MCF 10A (cell line): ENCODE measurements around the gene PRELID3B. TPM values are rescaled to one million over a fixed set of nuclear protein-coding genes. Genes with fewer than 3 reads are reported as not detected.

Experiments
- BruUV-seq: library from RNA; stranded (reverse); fragments of 400-500 nt; replicated peaks from 2 replicates; lab custom pipeline; 2021; lab: Mats Ljungman, UMichigan
- CTCF ChIA-PET: fragments of 300-600 bp; sonication (Branson Sonifier 250); formaldehyde crosslinking; extraction: SDS; loops from one replicate; lab custom pipeline; 2021; ENCODE audit warnings: antibody characterized with exemption, inconsistent platforms; lab: Yijun Ruan, JAX
- POLR2A ChIA-PET: fragments of 300-600, 350-650 bp; sonication (Branson Sonifier 250); formaldehyde crosslinking; extraction: SDS; loops from one replicate; lab custom pipeline; 2020; ENCODE audit warnings: antibody characterized with exemption, inconsistent platforms; lab: Yijun Ruan, JAX
- DNase-seq: peaks from one replicate; pipeline ENCODE4 v3.0.0-alpha.2; 2018; ENCODE audit not compliant: unreplicated experiment
- H3K27ac Mint-ChIP-seq: one replicate; pipeline ENCODE4 v1.8.0; 2022; ENCODE audit warnings: mild to moderate bottlenecking, low read depth, mixed read lengths; ENCODE audit not compliant: unreplicated experiment
- H3K27me3 Mint-ChIP-seq: one replicate; pipeline ENCODE4 v1.8.0; 2022; ENCODE audit warnings: mixed read lengths; ENCODE audit not compliant: insufficient read depth, unreplicated experiment
- H3K36me3 Mint-ChIP-seq: one replicate; pipeline ENCODE4 v1.8.0; 2022; ENCODE audit warnings: mild to moderate bottlenecking, moderate library complexity, mixed read lengths; ENCODE audit not compliant: insufficient read depth, unreplicated experiment
- H3K4me1 Mint-ChIP-seq: one replicate; pipeline ENCODE4 v1.8.0; 2022; ENCODE audit warnings: mixed read lengths; ENCODE audit not compliant: insufficient read depth, unreplicated experiment
- H3K4me3 Mint-ChIP-seq: one replicate; pipeline ENCODE4 v1.8.0; 2022; ENCODE audit warnings: mild to moderate bottlenecking, moderate library complexity, mixed read lengths; ENCODE audit not compliant: unreplicated experiment
- H3K9me3 Mint-ChIP-seq: one replicate; pipeline ENCODE4 v1.8.0; 2022; ENCODE audit warnings: mixed read lengths; ENCODE audit not compliant: unreplicated experiment
- CTCF ChIP-seq: fragments of 200-600 bp; IDR thresholded peaks from one replicate; pipeline ENCODE4 v1.8.0; 2022; ENCODE audit warnings: antibody characterized with exemption, mild to moderate bottlenecking; ENCODE audit not compliant: unreplicated experiment
- intact Hi-C: fragments of 100-400 bp; cut with micrococcal nuclease; formaldehyde crosslinking; loops from 2 replicates; pipeline ENCODE4 v1.14.1; 2022
- total RNA-seq: library from RNA; stranded (reverse); gene quantifications from 2 replicates; pipeline ENCODE4 v1.2.3, GENCODE V29; 2022

The PRELID3B gene
- total RNA-seq, 1 experiment from 2014 or later: 197 TPM

- Mint-ChIP-seq H3K4me1 (peaks cover 8% of the 10 kb centered on the region), H3K27ac (no peak overlapping the region), H3K4me3 (no peak overlapping the region), H3K9me3 (no peaks in the 10 kb centered on the region), H3K36me3 (no peaks in the 10 kb centered on the region), H3K27me3 (peaks cover 32% of the 10 kb centered on the region)
- intact Hi-C loops: no loop called here
- ChIA-PET CTCF (interaction anchor here (0.6 to 3.0 kb wide), 4 partner anchors 170 to 520 kb away, joined by 3 to 15 read pairs (median 6); no protein-coding TSS in a partner anchor), POLR2A (interaction anchor here (1.8 to 2.4 kb wide), 2 partner anchors 12 to 20 kb away, joined by 4 to 5 read pairs; partner anchors contain the start of gene ATP5F1E)
- no peak for DNase-seq
- BruUV-seq: no TSS peak
- TF ChIP-seq CTCF: no peak
Observed at GRCh38 chr20:59051666-59052185, 9.1 kb upstream of the PRELID3B start.

GRCh38 chr20:59050437-59050836 lies 7.9 kb upstream of the PRELID3B start:
- POLR2A ChIA-PET: interaction anchor here (0.6 to 2.4 kb wide), 4 partner anchors 13 to 182 kb away, joined by 3 to 5 read pairs (median 4); partner anchors contain the start of gene ATP5F1E
- peaks cover 32% of the 10 kb centered on the region for H3K27me3 Mint-ChIP-seq
- no peak for DNase-seq
- H3K9me3 Mint-ChIP-seq: no peaks in the 10 kb centered on the region
- intact Hi-C loops: no loop called here
- no peak overlapping the region for H3K27ac Mint-ChIP-seq
- CTCF ChIA-PET: interaction anchor here (0.5 to 1.8 kb wide), 9 partner anchors 9 to 1989 kb away, joined by 3 to 8 read pairs (median 3); no protein-coding TSS in a partner anchor
- TF ChIP-seq CTCF: no peak
- H3K4me3 Mint-ChIP-seq: no peak overlapping the region
- no peaks in the 10 kb centered on the region for H3K36me3 Mint-ChIP-seq
- BruUV-seq: no TSS peak
- H3K4me1 Mint-ChIP-seq: peaks cover 8% of the 10 kb centered on the region

GRCh38 chr20:59048681-59049030 lies 6.1 kb upstream of the PRELID3B start:
- ChIA-PET CTCF (interaction anchor here (0.7 kb wide), 2 partner anchors 585 to 1688 kb away, joined by 3 read pairs; no protein-coding TSS in a partner anchor), POLR2A (interaction anchor here (1.3 kb wide), 1 partner anchor 17 kb away, joined by 5 read pairs; the partner anchor contains the start of gene ATP5F1E)
- no peaks in the 10 kb centered on the region for H3K36me3 Mint-ChIP-seq
- BruUV-seq: no TSS peak
- peak overlapping the region; percentile 15 for H3K4me3 Mint-ChIP-seq
- H3K9me3 Mint-ChIP-seq: no peaks in the 10 kb centered on the region
- no peak overlapping the region for H3K27ac Mint-ChIP-seq
- peaks cover 19% of the 10 kb centered on the region for H3K27me3 Mint-ChIP-seq
- intact Hi-C loops: no loop called here
- DNase-seq: no peak
- peaks cover 12% of the 10 kb centered on the region for H3K4me1 Mint-ChIP-seq
- TF ChIP-seq CTCF: no peak

GRCh38 chr20:59047938-59048680 lies 5.5 kb upstream of the PRELID3B start:
- no peak for TF ChIP-seq CTCF
- ChIA-PET CTCF (interaction anchor here (0.6 to 0.8 kb wide), 2 partner anchors 87 to 407 kb away, joined by 3 to 4 read pairs; no protein-coding TSS in a partner anchor), POLR2A (interaction anchor here (1.3 kb wide), 1 partner anchor 16 kb away, joined by 5 read pairs; the partner anchor contains the start of gene ATP5F1E)
- Mint-ChIP-seq H3K27ac (peak overlapping the region; percentile 2), H3K4me3 (peak overlapping the region; percentile 15), H3K27me3 (peaks cover 19% of the 10 kb centered on the region), H3K9me3 (no peaks in the 10 kb centered on the region), H3K36me3 (no peaks in the 10 kb centered on the region), H3K4me1 (peaks cover 17% of the 10 kb centered on the region)
- DNase-seq: no peak
- intact Hi-C loops: no loop called here
- BruUV-seq: no TSS peak
